Mucosa of gallbladder (tissue), 1 donor: ENCODE results near the gene CBR3. TPM values are rescaled to one million over a fixed set of nuclear protein-coding genes. Genes with fewer than 3 reads are reported as not detected.

Experiments
- DNase-seq: peaks from one replicate; pipeline ENCODE4 v3.0.0-alpha.2; 2020; ENCODE audit warnings: low spot score
- total RNA-seq: library from RNA; stranded (reverse); gene quantifications from one replicate; pipeline ENCODE4 v1.2.1, GENCODE V29; 2021
- donor health status: DM: no; HTN: no; CAD: no.

Gene CBR3
- total RNA-seq, 1 donor from 2014 or later = 4.8 TPM

DNA sequence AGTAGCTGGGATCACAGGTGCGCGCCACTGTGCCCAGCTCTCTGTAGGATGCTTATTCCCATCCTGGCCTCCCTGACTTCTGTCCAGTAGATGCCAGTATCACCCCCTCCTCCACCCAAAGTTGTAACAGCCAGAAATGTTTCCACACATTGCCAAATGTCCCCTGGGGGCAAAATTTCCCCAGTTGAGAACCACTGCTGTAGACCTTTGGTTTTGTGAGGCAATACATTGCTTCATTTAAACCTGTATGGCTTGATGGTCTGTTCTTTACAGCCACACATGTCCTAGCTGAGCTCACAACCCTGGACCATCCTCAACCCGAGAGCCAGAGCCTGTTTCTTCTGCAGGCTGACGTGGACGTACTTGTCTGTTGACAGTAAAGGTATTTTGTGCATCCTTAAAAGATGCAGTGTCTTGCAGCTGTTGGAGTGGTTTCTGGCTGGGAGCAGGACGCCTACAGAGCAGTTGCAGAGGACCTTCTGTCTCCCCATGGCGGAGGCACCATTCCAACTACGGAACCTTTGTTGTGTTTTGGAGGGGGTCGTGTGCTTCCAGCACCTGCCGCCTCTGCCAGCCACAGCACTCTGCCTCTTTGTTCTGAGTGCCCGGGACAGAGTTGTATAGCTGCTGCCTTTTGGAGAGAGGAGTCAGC lies 48.4 kb downstream of the CBR3 start:
- DNase-seq = no peak

DNA sequence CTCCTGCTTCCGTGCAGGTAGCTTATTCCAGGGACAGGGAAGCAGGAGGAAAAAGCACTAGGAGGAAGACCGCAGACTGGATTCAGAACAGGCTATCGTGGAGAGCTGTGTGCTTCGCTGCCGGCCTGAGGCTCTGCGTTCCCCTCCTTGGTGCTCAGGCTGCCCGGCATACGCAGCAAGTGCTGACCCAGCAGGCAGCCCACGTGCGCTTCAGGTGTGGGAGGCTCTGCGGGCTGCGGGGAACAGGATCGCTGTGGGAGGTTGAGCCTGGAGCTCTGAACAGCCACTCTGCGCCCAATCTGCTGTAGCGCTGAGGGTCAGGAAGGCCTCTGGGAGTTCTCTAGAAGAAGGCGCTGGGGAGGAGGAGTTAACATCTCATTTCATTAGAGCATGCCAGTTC lies 49.7 kb downstream of the CBR3 start:
- DNase-seq = no peak

DNA sequence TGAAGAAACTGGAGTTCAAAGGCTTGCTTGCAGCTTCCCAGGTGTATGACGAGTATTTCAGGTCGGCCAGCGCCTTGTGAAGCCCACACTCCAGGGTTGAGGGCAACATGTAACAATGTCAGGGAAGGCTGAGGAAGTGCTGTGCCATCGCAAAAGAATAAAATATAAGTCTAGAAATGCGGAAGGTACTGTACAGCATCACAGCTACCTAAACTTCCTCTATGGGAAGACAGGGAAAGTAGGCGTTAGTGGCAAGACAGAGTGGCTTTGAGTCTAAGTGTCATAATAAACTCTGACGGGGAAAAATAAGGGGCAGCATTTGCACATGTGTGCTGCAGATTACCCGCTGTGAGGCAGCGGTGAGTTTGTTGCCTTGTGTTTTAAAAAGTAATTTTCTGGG lies 50.6 kb downstream of the CBR3 start:
- no peak for DNase-seq

DNA sequence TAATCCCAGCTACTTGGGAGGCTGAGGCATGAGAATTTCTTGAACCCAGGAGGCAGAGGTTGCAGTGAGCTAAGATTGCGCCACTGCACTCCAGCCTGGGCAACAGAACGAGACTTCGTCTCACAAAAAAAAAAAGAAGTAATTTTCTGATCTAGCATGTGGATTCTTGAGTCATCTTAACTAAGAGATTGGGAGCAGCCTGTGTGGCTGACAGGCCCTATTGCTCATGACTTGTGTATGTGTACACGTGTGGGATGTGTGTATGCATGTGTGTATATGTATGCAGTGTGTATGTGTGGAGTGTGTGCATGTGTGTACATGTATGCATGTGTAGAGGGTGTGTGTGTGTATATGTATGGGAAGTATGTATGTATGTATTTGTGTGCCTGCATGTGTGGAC lies 51.2 kb downstream of the CBR3 start:
- no peak for DNase-seq

DNA sequence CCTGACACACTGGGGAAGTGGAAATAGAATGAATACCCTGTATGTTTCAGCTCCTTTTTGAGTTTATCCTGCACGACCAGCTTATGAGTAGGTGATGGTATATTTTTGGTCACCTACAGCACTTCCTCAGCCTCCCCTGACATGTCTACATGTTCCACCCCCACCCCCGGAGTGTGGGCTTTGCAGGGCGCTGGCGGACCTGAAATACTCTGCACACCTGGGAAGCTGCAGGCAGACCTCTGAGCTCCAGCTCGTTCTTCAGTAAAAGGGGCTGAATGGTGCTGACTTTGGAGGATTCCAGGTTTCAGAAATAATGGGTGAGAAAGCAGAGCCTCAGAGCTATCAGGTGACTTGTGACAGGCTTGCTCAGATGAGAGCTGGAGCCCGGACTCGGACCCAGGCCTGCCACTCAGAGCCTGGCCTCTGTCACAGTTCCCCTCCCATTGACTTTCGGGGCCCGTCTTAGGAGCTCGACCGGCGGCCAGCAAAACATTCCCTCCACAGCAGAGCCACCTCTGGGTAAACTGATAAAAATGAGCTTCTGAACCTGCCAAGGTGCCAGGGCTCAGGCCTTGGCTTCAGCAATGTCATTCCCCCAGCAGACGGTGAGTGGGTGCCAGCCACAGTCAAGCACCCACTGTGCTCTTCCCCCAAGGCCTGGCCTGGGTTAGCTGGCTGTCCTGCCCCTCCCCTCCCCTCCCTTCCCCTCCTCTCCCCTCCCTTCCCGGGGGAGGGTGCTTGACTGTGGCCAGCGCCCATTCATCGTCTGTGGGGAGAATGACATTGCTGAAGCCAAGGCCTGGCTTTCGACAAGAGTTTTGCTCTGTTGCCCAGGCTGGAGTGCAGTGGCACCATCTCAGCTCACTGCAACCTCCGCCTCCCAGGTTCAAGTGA lies 51.9 kb downstream of the CBR3 start:
- no peak for DNase-seq

DNA sequence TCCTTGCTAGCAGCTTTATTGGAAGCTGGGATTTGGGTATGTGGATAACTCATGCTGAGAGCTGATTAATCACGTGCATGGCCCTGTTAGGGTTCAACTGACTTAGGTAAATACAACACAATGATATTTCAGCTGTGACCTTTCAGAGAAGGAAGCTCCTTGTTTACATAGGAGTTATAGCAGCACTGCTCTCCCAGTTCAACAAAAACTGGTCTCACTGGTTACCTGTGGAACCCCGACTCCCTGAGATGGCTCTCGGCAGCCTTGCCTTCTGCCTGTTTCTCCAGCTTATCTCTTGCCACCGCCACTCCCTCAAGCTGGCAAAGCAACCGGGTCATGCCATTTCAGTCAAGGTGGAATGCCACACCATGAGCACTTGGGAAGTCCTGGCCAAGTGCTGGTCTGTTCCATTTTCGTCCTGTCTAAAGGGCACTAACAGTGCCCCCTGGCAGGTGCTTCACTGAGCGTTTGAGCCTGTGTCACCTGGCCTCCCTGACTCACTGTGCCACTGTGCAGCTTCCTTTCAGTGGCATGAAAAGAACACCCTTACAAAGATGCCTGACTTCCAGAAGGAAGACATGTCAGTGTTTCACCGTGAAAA lies 53.3 kb downstream of the CBR3 start:
- DNase-seq = peak; percentile 86

DNA sequence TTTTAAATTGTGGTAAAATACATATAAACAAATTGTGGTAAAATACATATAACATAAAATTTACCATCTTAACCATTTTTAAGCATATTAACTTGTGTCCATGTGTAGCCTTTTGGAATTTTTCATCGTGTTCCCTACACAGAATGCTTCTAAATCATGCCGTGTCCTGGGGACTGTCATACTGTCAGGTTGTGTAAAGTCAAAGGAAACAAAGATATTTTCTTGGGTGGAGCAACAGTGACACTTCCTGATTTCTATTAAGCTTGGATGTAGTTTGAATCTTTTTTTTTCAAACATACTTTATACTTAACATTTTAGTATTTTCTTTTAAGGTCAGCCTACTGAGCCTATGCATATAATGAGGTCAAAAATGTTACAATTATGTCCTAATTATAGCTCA lies 54.1 kb downstream of the CBR3 start:
- no peak for DNase-seq

DNA sequence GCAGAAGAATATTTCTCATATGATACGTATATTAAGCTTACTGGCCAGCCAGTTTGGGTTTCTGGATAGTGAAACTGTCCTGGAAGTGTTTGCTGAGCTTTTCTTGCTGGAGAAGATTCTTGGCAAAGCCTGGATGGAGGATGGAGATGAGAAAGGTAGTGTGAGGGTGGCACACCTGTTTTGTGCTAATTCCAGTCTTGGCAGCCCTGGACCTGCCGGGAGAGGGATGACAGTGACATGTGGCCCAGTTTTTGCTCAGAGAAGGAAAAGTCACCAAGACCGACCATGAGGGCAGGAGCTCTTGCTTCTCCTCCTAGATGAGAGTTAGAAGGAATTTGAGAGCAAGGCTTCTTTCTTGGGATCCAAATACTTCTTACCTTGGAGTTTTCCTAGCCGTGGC lies 55.9 kb downstream of the CBR3 start:
- DNase-seq = no peak

DNA sequence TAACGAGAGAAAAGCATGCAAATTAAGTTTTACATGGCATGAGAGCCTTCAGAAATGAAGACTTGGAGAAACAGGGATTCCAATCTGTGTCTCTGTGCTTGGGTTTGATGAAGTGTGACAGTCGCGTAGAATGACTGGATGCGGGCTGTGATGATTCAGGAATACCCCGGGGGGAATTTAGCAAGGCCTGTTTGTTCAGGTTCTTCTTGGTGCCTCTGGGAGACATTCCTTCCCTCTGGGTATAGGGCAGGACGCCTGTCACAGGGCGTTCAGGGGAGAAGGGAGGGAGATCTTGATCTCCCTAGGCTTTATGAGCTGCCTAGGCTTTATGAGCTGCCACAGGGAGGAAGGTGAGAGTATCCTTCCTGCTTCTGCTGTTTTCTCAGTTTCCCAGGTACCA lies 58.3 kb downstream of the CBR3 start:
- no peak for DNase-seq

DNA sequence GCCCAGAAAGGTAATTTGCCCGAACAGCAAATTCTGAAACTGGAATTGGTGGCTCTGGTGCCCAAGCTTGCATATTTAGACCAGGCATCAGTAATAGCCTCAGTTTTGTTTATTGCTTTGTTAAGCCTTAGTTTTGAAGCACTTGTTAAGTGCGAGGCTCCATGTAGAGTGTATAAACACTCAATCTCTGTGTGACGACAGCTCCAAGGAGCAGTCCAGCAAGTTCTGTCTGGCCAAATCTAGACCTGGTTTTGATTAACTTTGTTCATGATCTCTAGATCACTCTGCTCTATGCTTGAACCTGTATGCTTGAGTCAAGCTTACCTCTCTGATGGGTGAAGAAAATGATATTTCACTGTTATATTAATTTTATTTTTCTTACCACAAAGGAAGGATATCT lies 59.1 kb downstream of the CBR3 start:
- DNase-seq = no peak

DNA sequence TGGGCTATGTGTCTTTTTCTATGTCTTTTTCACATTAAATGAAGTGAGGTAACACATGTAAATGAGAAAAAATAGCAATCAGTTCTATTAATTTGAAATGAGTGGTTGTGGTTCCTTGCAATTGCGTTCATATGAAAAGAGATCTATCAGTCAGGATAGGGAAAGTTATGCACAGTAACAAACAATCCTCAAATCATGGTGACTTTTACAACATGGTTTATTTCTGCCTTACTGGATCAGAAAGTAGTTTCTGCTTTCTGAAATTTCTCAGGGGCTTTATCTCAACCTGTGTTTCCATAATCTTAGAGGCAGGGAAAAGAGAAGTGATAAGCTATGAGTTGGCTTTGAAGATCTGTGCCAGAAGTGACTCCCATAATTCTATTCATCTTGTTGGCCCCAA lies 60.7 kb downstream of the CBR3 start:
- no peak for DNase-seq

Other genes with a start within 250 kb of the CBR3 start
- gene SETD4, start 74.6 kb upstream of the CBR3 start, total RNA-seq = 25.1 TPM
- 133 TPM for gene CBR1, start 65.1 kb upstream of the CBR3 start, total RNA-seq
- gene DOP1B, start 21.7 kb downstream of the CBR3 start, total RNA-seq = 31.2 TPM
- gene MORC3, start 185.1 kb downstream of the CBR3 start, total RNA-seq = 31.7 TPM